Calu3 (cell line): Measurements from ENCODE around the gene OR5AU1. TPM values are rescaled to one million over a fixed set of nuclear protein-coding genes. Genes with fewer than 3 reads are reported as not detected.

Experiments
- BruUV-seq: library from RNA; stranded (reverse); fragments of 400-500 nt; replicated peaks from 2 replicates; lab custom pipeline; 2021; lab: Mats Ljungman, UMichigan
- CTCF ChIA-PET: fragments of 300-600 bp; sonication (Branson Sonifier 250); formaldehyde crosslinking; loops from one replicate; lab custom pipeline; 2022; ENCODE audit warnings: antibody characterized with exemption; lab: Charles Lee
- DNase-seq: peaks from one replicate; pipeline ENCODE4 v3.0.0; 2022
- H3K27ac Mint-ChIP-seq: one replicate; pipeline ENCODE4 v1.8.0; 2022; ENCODE audit warnings: mixed read lengths; ENCODE audit not compliant: unreplicated experiment
- H3K27me3 Mint-ChIP-seq: one replicate; pipeline ENCODE4 v1.8.0; 2022; ENCODE audit warnings: mixed read lengths; ENCODE audit not compliant: unreplicated experiment
- H3K36me3 Mint-ChIP-seq: one replicate; pipeline ENCODE4 v1.8.0; 2022; ENCODE audit warnings: mild to moderate bottlenecking, moderate library complexity, mixed read lengths; ENCODE audit not compliant: insufficient read depth, unreplicated experiment
- H3K4me1 Mint-ChIP-seq: one replicate; pipeline ENCODE4 v1.8.0; 2022; ENCODE audit warnings: mild to moderate bottlenecking, low read depth, mixed read lengths; ENCODE audit not compliant: unreplicated experiment
- H3K4me3 Mint-ChIP-seq: one replicate; pipeline ENCODE4 v1.8.0; 2022; ENCODE audit warnings: mild to moderate bottlenecking, low read depth, moderate library complexity, mixed read lengths; ENCODE audit not compliant: unreplicated experiment
- H3K9me3 Mint-ChIP-seq: one replicate; pipeline ENCODE4 v1.8.0; 2022; ENCODE audit warnings: low read depth, mixed read lengths; ENCODE audit not compliant: unreplicated experiment
- CTCF ChIP-seq: fragments of 200-600 bp; IDR thresholded peaks from one replicate; pipeline ENCODE4 v1.8.0; 2022; ENCODE audit warnings: antibody characterized with exemption; ENCODE audit not compliant: unreplicated experiment
- intact Hi-C: fragments of 100-400 bp; cut with micrococcal nuclease; formaldehyde crosslinking; loops from one replicate; pipeline ENCODE4 v1.10.0; 2022; ENCODE audit not compliant: unreplicated experiment
- total RNA-seq: library from RNA; stranded (reverse); gene quantifications from 2 replicates; pipeline ENCODE4 v1.2.3, GENCODE V29; 2022

The OR5AU1 gene
- total RNA-seq, 1 experiment from 2014 or later: 0.14 TPM

- Mint-ChIP-seq H3K9me3 (no peaks in the 10 kb centered on the region), H3K36me3 (no peaks in the 10 kb centered on the region), H3K27me3 (no peaks in the 10 kb centered on the region), H3K4me1 (peaks cover 23% of the 10 kb centered on the region), H3K27ac (no peak overlapping the region), H3K4me3 (no peak overlapping the region)
- CTCF ChIA-PET: no interaction called here
- no TSS peak for BruUV-seq
- TF ChIP-seq CTCF: no peak
- intact Hi-C loops: no loop called here
- no peak for DNase-seq
These were observed 46.3 kb downstream of the OR5AU1 start for GRCh38 chr14:21109377-21110138.

- no peak overlapping the region for H3K27ac Mint-ChIP-seq
- no peak for DNase-seq
- H3K27me3 Mint-ChIP-seq: no peaks in the 10 kb centered on the region
- no TSS peak for BruUV-seq
- TF ChIP-seq CTCF: no peak
- no peak overlapping the region for H3K4me3 Mint-ChIP-seq
- peaks cover 7% of the 10 kb centered on the region for H3K36me3 Mint-ChIP-seq
- peaks cover 26% of the 10 kb centered on the region for H3K4me1 Mint-ChIP-seq
- no peaks in the 10 kb centered on the region for H3K9me3 Mint-ChIP-seq
- intact Hi-C loops: no loop called here
- CTCF ChIA-PET: no interaction called here
These were observed 47.1 kb downstream of the OR5AU1 start for GRCh38 chr14:21108791-21109190.

- intact Hi-C loops: loop anchor here (1.0 kb wide), 1 partner anchor 39 kb away; no protein-coding TSS in a partner anchor
- no TSS peak for BruUV-seq
- no peak for DNase-seq
- H3K4me3 Mint-ChIP-seq: no peak overlapping the region
- CTCF ChIA-PET: interaction anchor here (0.8 to 1.2 kb wide), 2 partner anchors 39 to 93 kb away, joined by 3 to 4 read pairs; no protein-coding TSS in a partner anchor
- TF ChIP-seq CTCF: no peak
- H3K36me3 Mint-ChIP-seq: peaks cover 14% of the 10 kb centered on the region
- H3K27me3 Mint-ChIP-seq: no peaks in the 10 kb centered on the region
- no peaks in the 10 kb centered on the region for H3K9me3 Mint-ChIP-seq
- H3K27ac Mint-ChIP-seq: no peak overlapping the region
- H3K4me1 Mint-ChIP-seq: peaks cover 41% of the 10 kb centered on the region
These were observed 48.5 kb downstream of the OR5AU1 start for GRCh38 chr14:21107283-21107800.

- H3K27ac Mint-ChIP-seq: no peak overlapping the region
- H3K4me1 Mint-ChIP-seq: peaks cover 46% of the 10 kb centered on the region
- CTCF ChIA-PET: interaction anchor here (0.8 to 1.2 kb wide), 2 partner anchors 38 to 92 kb away, joined by 3 to 4 read pairs; no protein-coding TSS in a partner anchor
- peaks cover 14% of the 10 kb centered on the region for H3K36me3 Mint-ChIP-seq
- TF ChIP-seq CTCF: peak; percentile 75
- intact Hi-C loops: loop anchor here (1.0 kb wide), 1 partner anchor 38 kb away; no protein-coding TSS in a partner anchor
- no peak overlapping the region for H3K4me3 Mint-ChIP-seq
- H3K27me3 Mint-ChIP-seq: no peaks in the 10 kb centered on the region
- BruUV-seq: no TSS peak
- DNase-seq: peak; percentile 84
- H3K9me3 Mint-ChIP-seq: no peaks in the 10 kb centered on the region
These were observed 49.2 kb downstream of the OR5AU1 start for GRCh38 chr14:21106498-21107282.
